Measurements from ENCODE around the gene CCSER1.
"Not testable (repeated sequence)": the region's sequence is repeated elsewhere in the genome, so short reads cannot be mapped to it uniquely, and the experiment has no call there.

The CCSER1 gene

DNA sequence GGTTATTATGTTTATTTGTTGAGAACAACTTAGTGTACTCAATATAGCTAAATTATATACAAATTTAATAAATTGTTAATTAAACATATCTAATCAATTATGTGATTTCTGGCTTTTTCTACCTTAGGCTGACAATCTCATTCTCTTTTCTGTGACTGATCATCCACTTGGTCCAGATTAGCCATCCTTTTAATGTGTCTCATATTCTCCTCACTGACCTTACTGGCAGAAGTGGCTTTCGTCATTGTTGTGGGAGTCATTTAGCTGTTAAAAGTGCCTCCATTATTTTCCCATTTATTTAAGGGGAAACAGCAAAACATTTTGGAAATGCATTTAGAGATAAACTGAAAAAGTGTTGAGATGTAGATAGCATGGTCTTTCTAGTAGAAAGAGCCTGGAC is 172.2 kb downstream of the CCSER1 start:
- no peak for DNase-seq (ENCODE audit: low read depth)

GRCh38 chr4:90306810-90307209 is 179.6 kb downstream of the CCSER1 start:
- DNase-seq (ENCODE audit: low read depth), result no peak

DNA sequence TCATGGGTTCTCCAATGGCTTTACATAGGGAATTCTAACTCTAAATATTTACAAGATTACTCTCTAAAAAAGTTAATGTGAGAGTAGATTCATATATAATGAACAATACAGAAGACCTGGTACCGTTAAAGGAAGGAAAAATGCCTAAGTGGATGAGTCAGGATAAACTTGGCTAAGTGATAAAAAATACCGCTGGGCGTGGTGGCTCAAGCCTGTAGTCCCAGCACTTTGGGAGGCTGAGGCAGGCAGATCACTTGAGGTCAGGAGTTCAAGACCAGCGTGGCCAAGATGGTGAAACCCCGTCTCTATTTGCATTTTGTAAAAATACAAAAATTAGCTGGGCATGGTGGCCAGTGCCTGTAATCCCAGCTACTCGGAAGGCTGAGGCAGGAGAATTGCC is 189.9 kb downstream of the CCSER1 start:
- DNase-seq (ENCODE audit: low read depth), result not testable (repeated sequence)

DNA sequence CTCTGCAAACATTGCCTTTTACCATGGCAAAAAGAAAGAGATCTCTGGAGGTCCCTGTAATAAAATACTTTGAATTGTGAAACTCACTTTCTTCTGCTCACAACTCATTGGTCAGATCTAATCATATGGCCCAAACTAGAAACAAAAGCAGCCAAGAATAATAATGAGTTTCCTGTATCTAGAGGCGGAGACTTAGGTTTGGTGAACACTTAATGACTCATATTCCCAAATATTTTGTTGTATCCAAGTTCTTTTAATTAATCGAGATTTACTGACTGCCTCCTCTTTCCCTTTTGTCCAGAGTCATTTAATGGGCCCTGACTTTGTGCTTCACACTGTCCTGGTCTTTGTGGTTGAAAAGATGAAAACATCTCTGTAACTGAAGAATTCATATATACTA is 190.6 kb downstream of the CCSER1 start:
- DNase-seq (ENCODE audit: low read depth), result no peak

GRCh38 chr4:90318193-90318592 is 191.0 kb downstream of the CCSER1 start:
- no peak for DNase-seq (ENCODE audit: low read depth)

GRCh38 chr4:90328558-90328957 is 201.4 kb downstream of the CCSER1 start:
- no peak for DNase-seq (ENCODE audit: low read depth)

DNA sequence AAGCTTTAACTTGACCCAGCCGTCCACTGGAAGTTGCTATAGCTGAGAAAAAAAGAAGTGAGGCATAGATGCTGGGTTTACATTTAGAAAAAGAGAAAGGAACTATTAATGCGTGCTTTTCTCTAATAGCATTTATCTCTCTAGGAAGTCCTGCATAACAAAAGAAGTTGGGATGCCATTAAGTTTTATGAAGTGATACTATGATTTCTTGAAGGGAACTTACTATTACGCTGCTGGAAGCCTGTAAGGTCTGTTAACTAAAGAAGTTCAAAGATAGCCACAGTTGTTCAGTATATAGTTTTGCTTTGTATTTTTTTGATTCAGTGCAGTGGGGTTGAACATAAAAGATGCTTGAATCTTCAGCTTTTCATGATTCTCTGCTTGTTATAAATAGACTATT is 203.4 kb downstream of the CCSER1 start:
- no peak for DNase-seq (ENCODE audit: low read depth)

GRCh38 chr4:90345549-90346215 is 218.5 kb downstream of the CCSER1 start:
- DNase-seq (ENCODE audit: low read depth), result no peak

DNA sequence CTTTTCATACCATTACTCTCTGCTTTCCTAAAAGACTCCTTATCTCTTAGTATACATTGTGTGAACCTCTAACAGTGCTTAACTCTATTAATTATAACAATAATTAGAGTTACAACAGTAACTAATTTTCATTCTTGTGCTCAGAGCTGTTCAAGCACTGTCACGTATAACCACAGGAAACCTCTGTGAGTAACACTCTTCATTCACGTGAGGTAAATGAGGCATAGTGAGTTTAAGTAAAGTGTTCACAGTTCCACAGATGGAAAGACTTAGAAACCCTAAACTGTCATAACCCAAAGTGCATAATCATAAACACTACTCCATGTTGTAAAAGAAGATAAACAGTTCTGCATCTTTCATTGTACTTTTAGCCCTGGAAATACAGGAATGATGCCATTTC is 222.4 kb downstream of the CCSER1 start:
- no peak for DNase-seq (ENCODE audit: low read depth)

GRCh38 chr4:90357117-90357710 is 230.0 kb downstream of the CCSER1 start:
- DNase-seq (ENCODE audit: low read depth), result no peak

DNA sequence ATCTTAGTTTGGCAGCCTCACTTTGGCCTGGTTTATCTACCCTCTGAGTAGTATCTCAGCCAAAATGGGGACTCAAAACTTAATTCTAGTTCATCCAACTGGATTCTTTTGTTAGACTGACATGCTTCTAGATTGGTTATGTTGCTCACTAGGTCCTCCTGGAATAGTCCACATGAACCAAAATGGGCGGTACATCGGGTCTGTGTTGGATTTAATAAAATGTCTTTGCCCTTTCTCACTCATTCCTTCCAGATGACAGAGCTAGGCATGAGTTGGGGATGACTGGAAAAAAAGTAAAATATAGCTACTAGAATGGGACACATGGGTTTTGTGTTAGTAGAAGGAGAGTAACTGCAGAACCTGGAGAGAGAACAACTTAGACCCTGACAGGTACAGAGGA is 247.9 kb downstream of the CCSER1 start:
- DNase-seq (ENCODE audit: low read depth), result no peak

DNA sequence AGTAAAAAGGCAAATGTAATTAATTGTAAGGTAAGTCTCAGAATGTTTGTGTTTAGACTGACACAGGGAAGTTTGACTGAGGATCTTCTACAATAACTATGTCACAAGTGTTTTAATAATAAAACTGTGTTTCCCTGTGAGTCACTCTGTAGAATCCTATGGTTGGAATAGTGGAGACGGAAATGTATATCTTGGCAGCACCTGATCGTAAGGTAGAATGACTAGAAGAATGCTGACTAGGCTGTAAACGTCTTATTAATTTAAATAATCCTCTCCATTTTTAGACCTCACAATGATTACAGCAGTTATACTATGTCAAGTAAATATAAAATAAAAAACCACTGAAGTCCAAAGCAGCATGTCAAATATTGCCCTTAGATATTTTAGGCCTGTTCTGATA is 266.0 kb downstream of the CCSER1 start:
- DNase-seq (ENCODE audit: low read depth), result no peak

DNA sequence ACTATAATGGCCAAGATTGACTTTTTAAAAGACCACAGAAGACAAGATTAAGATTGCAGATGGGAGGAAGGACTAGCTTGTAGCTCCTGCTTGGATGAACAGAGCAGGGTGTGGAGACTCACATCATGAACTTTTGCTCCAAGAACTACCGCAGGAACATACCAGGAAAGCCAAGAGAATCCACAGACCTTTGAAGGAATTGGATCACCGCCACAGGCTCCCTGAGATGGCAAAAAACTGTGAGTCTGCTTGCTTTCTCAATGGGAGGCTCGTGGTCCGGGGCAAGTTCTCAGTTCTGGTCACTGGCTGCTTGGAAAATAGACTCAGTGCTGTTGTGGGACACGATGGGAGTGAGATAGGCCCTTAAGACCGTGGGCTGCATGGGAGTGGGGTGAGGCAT is 276.6 kb downstream of the CCSER1 start:
- no peak for DNase-seq (ENCODE audit: low read depth)

DNA sequence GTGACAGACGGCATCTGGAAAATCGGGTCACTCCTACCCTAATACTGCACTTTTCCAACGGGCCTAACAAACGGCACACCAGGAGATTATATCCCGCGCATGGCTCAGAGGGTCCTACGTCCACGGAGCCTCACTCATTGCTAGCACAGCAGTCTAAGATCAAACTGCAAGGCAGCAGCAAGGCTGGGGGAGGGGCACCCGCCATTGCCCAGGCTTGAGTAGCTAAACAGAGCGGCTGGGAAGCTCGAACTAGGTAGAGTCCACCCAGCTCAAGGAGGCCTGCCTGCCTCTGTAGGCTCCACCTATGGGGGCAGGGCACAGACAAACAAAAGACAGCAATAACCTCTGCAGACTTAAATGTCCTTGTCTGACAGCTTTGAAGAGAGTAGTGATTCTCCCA is 280.7 kb downstream of the CCSER1 start:
- DNase-seq (ENCODE audit: low read depth), result not testable (repeated sequence)

DNA sequence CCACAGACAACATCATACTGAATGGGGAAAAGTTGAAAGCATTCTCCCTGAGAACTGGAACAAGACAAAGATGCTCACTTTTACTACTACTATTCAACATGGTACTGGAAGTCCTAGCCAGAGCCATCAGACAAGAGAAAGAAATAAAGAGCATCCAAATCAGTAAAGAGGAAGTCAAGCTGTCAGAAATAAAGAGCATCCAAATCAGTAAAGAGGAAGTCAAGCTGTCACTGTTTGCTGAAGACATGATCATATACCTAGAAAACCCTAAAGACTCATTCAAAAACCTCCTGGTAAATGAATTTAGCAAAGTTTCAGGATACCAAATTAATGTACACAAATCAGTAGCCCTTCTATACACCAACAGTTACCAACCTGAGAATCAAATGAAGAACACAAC is 285.6 kb downstream of the CCSER1 start:
- not testable (repeated sequence) for DNase-seq (ENCODE audit: low read depth)

GRCh38 chr4:90415116-90415515 is 287.9 kb downstream of the CCSER1 start:
- no peak for DNase-seq (ENCODE audit: low read depth)

DNA sequence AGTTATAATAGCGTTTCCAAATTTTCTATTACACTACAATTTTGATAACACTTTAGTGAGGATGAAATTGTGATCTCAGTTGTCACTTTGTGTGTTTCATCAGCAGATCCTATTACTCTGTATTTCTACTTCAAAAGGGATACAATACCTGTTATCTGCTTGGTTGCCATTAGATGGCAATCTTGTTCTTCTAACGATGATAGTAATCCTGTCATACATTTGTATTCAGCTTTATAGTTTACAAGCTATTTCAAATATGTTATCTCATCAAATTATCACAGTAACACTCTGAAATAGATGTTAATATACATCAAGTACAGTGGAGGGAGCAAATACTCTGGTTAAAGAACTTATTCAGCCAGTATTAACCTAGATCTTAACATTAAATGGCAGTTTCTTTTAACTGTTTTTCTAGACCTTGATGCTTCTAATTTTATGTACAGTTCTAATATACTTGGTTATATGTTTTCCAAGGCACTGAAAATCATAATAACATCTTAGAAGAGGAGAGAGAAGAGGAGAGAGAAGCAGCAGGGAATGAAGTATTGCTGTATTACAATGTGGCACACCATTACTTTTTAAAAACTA is 292.0 kb downstream of the CCSER1 start:
- DNase-seq (ENCODE audit: low read depth), result no peak

GRCh38 chr4:90421161-90421560 is 294.0 kb downstream of the CCSER1 start:
- DNase-seq (ENCODE audit: low read depth), result no peak

DNA sequence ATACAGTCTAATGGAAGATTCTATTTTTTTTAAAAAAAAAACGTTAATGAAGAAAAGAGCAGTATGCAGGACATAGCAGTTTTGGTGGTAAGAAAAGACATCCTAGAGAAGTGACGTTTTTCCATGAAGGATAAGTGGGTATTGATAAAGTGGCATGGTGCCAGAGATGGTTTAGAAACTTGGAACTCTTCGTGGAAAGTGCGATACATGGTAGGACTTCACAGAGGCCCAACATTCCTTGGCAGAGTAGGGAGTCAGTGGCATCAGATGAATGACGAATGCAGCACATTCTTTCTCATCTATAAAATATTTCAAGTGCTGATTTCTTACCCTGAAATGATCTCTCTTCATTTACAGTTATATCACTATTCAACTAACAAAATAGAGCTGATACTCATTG is 298.7 kb downstream of the CCSER1 start:
- no peak for DNase-seq (ENCODE audit: low read depth)

DNA sequence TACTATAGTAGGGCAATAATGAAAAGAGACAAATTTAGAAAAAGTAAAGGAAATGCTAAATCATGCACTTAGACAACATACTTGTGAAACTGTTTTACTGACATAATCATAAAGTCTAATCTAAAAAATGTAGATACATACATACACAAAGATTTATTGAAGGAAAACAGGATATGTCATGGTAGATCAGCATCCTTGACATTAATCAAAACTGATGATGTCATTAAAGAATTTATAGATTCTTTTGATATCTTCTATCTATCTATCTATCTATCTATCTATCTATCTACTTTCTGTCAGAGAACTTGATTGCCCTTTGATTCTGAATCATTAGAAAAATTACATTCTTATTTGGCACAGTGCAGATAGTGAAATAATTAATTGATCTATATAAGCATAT is 311.3 kb downstream of the CCSER1 start:
- no peak for DNase-seq (ENCODE audit: low read depth)

- no peak for DNase-seq (ENCODE audit: low read depth)
Measured at GRCh38 chr4:90441770-90442169, 314.6 kb downstream of the CCSER1 start.

GRCh38 chr4:90442619-90443018 is 315.4 kb downstream of the CCSER1 start:
- DNase-seq (ENCODE audit: low read depth), result no peak

GRCh38 chr4:90443231-90443630 is 316.0 kb downstream of the CCSER1 start:
- DNase-seq (ENCODE audit: low read depth), result no peak

GRCh38 chr4:90444904-90445303 is 317.7 kb downstream of the CCSER1 start:
- no peak for DNase-seq (ENCODE audit: low read depth)

Measured in activated T-cell treated with anti-CD3 and anti-CD28 coated beads for 24 hours (primary cell).